KG1 (cell line): ENCODE results near the gene DCXR.

ENCODE experiments used
- DNase-seq: peaks from one replicate; lab custom pipeline; 2025; lab: John Stamatoyannopoulos, UW

The DCXR gene

DNA sequence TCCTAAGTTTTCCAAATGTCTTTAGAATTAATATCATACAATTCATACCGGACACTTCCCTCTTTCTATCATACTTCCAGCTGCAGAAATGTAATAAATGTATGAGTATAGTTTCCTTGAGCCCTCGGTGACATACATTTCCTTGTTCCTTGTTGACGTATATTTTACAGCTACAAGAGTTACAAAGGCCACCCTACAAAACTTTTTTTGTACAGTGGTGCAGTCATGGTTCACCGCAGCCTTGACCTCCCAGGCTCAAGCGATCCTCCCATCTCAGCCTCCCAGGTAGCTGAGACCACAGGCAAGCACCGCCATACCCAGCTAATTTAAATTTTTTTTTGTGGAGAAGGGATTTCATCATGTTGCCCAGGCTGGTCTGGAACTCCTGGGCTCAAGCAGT, 35.3 kb upstream of the DCXR start:
- DNase-seq = no peak

DNA sequence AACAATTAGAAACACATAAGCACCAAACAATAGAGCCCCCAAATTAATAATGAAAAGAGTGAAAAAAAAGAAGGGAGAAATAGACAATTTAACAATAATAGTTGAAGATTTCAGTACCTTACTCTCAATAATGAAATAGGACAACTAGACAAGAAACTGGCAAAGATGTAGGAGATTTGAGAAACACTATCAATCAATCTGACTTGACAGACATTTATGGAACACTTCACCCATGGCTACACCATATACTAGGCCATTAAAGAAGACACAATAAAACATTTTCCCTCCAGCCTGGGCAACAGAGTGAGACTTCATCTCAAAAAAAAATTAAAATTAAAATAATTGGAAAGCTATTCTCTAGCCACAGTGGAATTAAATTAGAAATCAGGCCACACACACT, 33.1 kb upstream of the DCXR start:
- DNase-seq = no peak

DNA sequence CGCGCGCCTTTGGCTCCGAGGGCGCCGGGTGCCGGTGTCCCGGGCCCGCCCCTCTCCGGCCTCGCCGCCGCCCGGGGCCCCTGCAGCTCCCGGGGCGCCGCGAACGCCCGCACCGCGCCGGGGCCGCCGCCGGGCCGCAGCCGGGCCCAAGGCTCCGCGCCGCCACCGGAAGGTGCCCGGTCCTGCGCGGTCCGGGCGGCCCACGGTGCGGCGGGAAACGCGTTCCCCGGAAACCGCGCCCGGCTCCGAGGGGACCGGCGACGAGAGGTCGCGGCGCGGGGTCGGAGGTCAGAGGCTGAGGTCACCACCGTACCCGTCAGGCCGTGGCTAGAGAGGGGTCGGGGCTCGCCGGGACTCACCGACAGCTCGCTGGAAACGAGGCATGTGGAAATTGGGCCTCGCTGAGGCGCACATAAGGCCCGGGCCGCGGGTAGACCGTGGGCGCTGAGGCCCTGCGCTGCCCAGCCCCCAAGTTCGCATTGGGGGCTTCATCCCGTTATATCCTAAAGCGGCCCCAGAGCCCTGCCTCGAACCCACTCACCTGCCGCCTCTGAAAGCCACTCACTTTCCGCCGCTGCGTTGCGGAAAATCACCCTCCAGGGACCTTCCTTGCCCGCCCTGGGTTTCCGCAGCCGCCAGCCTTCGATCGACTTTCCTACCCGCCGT, 28.3 kb upstream of the DCXR start, which contains the start of gene DUS1L:
Gene DUS1L (minus strand): TSS at position 167 of the 666 bp plus-strand sequence. CDS start 745 bp downstream, outside the sequence.
- peak; percentile 41 for DNase-seq

DNA sequence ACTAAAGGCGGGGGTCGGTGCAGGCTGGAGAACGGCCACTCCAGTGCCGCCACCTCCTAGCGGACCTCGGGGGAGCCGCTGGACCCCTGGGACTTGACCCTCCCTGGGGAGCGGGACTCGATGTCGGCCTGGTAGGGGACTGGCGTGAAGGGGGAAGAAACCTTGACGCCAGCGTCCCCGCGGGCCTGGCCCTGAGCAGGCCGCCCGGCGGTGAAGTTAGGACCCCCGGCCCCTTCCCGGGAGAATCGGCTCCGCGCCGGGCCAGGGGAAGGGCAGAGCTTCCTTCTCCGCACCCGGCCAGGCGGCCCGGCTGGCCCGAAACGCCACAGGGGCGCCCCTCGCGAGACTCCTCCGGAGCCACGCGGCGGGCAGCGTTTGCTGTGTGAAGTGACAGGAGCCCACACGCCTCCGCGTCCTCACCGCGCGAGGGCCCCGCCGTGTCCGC, 27.7 kb upstream of the DCXR start:
- no peak for DNase-seq

DNA sequence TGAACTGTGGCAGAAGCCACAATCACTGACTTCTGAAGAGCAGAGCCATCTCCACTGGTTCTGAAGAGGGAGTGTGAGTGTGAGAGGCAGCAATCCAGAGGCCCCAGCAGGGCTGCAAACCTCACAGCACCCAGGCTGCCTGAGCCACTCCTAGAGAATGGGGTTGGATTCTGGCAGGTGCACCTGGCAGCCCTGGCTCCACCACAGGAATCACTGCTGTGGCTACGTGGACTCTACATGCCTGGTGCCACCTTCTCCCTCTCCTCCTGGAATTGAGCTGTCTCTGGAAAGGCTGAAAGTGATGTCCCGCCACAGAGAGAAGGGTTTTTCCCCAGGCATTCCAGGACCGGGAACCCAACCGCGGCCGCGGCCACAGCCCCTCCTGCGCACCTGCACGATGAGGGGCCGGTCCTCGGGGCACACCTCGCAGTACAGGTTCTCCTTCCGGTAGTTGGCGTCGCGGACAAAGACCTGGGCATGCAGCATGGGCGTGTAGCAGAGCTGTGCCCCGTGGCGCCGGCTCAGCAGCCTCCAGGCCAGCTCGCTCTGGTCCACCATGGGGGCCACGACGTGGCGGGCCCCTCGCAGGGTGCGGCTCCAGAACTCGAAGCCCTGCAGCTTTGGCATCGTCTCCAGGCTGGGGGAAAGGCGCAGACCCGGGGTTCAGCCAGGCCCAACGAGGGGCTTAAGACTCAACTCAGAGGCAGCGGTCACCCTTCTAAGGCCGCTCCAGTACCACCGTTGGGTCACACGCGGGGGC, 27.1 kb upstream of the DCXR start:
- DNase-seq = no peak

DNA sequence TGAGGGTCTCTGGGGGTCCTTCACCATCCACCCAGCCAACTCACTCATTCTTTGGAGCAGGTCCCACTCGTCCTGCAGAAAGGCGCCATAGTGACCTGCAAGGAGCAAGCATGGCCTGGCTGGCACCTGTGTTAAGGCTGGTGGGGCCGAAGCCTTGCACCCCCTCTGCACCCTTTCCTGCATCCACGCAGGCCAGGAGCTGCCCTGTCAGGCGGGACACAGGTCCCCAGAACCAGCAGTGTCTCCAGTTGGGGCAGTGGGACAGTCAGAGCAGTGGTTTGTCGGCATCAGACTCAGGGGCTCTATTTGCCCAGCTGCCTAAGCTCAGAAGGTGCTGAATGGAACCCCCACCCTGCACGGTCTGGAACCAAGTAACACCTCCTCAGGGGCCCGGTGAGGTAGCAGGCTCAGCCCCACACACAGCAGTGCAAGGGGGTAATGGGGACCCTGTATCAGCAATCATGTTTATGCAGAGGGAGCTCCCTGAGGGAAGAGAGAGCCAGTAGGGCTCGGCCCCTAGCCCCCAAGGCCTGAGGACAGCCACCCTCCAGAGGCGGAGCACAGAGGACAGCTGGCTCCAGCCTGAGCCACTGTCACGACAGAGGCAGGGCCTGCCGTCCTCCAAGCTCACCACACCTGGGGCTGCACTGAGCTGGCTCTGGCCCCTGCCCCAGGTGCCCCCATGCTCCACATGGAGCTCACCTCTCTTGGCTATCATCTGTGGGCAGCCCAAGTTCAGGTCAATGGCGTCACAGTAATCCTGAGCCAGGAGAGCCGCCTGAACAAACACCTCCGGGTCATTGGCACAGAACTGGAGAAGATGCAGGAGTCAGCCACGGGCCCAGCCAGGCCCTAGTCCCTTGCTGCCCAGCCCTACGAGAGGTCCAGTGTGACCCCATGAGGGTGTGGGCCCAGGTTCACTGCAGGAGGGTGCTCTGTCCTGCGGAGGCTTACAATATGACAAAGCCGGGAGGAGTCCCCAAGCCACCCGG, 26.2 kb upstream of the DCXR start:
- DNase-seq = no peak

GRCh38 chr17:82062984-82063368, 25.5 kb upstream of the DCXR start:
- no peak for DNase-seq

DNA sequence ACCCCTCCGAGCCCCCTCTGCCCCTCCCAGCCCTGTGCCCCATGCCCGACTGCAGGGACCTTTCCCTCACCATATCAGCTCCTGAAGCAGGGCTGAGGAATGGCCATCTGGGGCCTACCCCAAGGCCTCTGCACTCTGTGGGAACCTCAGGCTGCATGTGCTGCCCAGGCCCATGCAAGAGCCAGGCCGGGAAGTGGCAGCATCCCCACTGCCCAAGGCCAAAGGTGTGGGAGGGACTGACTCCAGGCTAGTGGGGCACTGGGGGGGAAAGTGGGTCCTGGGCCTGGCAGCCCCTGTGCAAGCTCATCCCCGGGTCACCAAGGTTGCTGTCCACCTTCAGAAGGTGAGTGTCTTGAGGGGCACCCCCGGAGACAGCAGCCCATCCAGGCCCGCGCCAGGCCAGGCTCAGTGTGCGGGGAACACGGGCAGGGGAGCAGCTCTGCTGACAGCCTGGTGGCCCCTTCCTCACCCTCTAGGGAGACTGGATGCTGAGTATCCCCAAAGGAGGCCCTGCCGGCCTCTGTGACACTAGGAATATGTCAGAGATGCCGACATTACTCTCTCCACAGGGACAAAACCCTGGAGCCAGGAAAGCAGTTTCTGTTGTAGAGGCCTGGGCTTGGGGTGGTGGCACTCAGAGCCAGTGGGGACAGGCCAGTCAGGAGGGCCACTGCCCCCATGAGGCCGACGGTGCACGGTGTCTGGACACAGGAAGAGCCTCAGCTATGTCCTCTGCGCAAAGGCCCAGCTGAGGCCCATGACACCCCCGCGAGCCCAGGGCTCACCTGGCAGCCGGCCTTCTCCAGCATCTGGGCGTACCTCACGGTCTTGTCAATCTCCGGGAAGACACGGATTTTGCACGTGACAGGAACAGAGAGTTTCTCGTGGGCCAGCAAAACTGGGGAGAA, 24.8 kb upstream of the DCXR start:
- no peak for DNase-seq

DNA sequence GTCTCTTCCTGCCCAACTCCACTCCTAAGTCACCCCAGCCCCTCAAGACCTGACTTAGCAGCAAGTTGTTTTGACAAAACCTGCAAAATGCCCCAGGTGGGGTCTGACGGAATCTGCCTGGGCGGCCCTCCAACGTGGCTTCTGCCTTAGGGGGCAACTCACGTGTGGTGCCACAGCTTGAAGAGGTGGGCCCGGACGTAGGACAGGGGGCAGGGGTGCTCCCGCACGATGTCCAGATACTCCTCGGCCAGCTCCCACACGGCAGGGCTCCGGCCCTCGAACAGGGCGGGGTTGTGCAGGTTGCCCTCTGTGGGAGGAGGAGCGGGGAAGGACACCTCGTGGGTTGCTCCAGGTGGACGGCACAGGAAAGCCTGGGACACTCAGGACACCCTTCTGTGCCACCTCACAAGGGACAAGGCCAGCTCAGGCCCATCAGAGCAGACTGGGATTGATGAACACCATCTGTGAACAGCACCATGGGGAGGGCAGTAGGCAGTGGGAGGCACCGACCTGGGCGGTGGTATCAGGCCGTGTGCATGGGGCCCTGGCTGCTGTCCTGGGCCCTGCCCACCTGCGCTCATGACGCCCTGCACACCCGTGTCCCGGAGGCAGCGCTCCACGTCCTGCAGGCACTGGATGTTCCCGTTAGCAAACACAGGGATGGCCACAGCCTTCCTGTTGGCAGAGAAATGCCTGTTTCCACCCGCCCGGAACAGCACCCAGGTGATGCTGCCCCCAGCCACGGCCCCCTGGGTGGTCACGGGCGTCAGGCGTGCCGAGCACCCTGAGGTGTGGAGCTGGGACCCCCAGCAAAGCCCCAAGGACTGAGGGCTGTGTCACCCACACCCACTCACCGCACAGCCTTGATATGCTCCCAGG, 23.8 kb upstream of the DCXR start:
- no peak for DNase-seq

- no peak for DNase-seq
These were observed 23.1 kb upstream of the DCXR start for GRCh38 chr17:82060614-82061013.

DNA sequence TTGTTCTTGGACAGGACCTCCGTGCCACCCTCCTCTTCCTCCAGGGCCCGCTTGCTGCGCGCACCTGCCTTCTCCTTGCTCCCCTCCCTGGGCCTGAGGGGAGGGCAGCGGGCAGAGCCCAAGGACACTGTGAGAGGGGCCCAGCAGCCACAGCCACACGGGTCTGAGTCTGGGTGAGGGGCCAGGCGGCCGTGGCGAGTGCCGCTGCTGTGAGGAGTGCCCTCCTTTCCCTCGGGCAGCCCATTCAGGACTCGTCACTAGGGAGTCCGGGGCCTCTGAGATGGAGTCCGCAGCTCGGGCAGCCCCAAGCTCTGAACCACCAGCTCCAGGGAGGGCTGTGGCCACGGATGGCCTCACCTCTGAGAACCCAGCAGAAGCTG, 22.5 kb upstream of the DCXR start:
- no peak for DNase-seq

- DNase-seq = no peak
These were observed 21.9 kb upstream of the DCXR start for GRCh38 chr17:82059272-82060000.

GRCh38 chr17:82058855-82059249, 21.4 kb upstream of the DCXR start:
- no peak for DNase-seq

DNA sequence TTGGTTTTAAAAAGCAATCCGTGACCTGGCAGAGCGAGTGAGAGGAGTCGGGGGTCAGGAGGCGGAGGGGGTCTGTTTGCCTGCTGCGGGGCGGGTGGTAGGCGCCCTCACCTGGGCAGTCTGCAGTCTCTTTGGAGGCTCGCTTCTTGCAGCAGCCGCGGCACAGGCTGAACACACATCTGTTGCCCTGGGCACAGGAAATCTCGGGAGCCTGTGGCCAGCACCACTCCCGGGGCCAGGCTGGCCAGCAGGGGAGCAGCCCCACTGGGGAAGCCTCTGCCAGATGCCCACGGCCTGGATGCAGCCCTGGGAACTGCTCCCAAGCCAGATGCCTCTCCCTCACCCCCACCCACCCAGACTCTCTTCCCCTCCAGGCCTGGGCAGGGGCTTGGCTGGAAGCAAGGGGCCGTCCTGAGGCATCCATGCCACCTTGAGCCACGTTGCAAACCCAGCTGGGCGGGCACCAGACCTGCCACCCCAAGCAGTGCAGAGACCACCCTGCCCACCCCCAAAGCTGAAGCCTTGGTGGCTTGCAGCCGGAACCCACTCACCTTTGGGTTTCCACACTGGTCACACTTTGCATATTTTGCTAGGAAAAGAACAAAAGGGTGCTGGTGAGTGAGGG, 20.8 kb upstream of the DCXR start:
- DNase-seq = no peak

DNA sequence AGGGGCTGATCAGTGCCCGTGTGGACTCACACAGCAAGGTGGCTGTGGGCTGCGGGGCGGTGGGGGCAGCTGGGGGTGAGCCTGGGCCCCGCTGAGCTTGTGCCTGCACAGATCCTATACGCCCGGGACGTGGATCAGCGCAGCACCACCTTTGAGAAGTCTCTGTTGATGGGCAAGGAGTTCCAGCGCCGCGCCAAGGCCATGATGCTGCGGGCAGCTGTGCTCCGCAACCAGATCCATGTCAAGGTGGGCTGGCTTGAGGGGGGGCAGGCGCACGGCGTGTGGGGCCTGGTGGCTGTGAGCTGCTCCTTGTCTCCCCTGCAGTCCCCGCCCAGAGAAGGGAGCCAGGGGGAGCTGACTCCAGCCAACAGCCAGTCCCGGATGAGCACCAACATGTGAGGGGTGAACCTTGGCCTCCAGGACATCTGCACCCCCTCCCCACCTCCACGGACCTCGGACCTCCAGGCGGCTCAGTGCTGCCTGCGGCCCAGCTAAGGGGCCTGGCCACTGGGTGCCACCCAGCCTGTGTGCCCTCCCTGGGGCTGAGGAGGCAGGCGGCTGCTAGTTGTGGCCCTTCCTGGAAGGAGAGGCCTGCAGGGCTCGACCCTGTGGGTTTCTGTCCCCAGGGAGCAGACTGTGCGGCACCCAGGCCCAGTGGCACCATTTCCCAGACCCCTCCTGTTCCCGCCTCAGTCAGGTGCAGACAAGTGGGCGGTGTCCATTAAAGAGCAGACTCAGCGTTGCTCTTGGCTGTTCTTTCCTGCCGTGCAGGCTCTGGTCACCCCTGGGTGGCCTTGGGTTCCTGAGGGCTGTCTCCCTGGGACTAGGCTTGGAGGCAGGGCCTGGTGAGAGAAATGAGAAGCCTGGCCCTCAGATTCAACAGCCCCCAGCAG, 19.5 kb upstream of the DCXR start:
- DNase-seq = no peak

DNA sequence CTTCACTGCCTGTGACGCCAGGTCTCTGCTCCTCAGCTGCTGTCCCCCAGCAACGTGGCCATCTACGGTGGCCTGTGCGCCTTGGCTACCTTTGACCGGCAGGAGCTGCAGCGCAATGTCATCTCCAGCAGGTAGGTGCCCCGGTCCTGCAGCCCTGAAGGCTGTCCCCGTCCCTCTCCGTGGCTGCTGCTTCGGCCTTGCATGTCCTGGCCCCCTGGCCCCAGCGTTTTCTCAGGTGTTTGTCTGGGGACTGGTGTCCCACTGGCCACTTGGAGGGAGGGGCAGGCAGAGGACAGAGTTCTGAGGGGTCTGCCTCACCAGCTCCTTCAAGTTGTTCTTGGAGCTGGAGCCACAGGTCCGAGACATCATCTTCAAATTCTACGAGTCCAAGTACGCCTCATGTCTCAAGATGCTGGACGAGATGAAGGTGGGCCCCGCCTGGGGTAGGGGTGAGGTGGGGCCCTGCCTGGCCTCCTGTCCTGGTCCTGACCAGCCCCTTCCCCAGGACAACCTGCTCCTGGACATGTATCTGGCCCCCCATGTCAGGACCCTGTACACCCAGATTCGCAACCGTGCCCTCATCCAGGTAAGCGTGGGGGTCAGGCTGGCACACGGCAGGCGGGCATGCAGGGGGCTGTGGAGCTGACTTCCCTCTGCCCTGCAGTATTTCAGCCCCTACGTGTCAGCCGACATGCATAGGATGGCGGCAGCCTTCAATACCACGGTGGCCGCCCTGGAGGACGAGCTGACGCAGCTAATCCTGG, 18.6 kb upstream of the DCXR start:
- no peak for DNase-seq
